MM.1S (cell line): ENCODE measurements around the gene FGF14.

ENCODE experiments used
- CTCF ChIP-seq: fragments of 300-600 bp; sonication (generic); IDR thresholded peaks from 2 replicates; pipeline ENCODE4 v1.5.1; 2016; ENCODE audit warnings: antibody characterized with exemption, low read length, mixed read lengths
- EZH2 ChIP-seq: fragments of 300-600 bp; sonication (generic); optimal IDR thresholded peaks from 2 replicates; pipeline ENCODE3; 2017; ENCODE audit warnings: low read depth, mild to moderate bottlenecking, antibody characterized with exemption, low read length, mixed read lengths

GRCh38 chr13:102145750-102146149 lies 256.1 kb downstream of the FGF14 start:
- TF ChIP-seq CTCF: no peak
- no peak for TF ChIP-seq EZH2
